ENCODE measurements around the gene HYAL2. TPM values are rescaled to one million over a fixed set of nuclear protein-coding genes. Genes with fewer than 3 reads are reported as not detected.

Gene HYAL2
- polyA plus RNA-seq, 1 donor from 2014 or later, result 116 TPM

DNA sequence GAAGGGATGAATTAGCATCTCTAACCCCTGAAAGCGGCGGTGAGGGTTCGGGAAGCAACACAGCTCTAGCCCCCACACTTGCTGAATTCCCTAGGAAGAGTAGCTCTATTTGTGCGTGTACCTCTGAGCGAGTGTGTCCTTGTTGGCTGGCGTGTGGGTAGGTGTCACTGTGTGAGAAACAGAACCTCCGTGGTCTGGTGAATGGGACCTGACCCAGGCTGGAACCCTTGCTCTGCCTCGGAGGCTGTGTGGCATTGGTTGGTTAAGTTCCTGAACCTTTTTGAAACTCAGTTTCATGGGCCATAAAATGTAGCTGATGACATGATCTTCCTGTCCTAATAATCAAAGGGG, 37.2 kb upstream of the HYAL2 start:
- H3F3A ChIP-seq (ENCODE audit: insufficient read depth, low read length, poor library complexity, severe bottlenecking), result no peaks in the 10 kb centered on the region
- TF ChIP-seq SMC3 (conservative IDR thresholded peaks at IDR 0.05; ENCODE audit: poor library complexity), result no peak
- TF ChIP-seq, protein P1, sequence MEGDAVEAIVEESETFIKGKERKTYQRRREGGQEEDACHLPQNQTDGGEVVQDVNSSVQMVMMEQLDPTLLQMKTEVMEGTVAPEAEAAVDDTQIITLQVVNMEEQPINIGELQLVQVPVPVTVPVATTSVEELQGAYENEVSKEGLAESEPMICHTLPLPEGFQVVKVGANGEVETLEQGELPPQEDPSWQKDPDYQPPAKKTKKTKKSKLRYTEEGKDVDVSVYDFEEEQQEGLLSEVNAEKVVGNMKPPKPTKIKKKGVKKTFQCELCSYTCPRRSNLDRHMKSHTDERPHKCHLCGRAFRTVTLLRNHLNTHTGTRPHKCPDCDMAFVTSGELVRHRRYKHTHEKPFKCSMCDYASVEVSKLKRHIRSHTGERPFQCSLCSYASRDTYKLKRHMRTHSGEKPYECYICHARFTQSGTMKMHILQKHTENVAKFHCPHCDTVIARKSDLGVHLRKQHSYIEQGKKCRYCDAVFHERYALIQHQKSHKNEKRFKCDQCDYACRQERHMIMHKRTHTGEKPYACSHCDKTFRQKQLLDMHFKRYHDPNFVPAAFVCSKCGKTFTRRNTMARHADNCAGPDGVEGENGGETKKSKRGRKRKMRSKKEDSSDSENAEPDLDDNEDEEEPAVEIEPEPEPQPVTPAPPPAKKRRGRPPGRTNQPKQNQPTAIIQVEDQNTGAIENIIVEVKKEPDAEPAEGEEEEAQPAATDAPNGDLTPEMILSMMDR (IDR thresholded peaks at IDR 0.05; ENCODE audit: poor library complexity, severe bottlenecking), result no peak
- TF ChIP-seq POLR2AphosphoS5 (IDR thresholded peaks at IDR 0.05), result no peak
- TF ChIP-seq, protein P2, sequence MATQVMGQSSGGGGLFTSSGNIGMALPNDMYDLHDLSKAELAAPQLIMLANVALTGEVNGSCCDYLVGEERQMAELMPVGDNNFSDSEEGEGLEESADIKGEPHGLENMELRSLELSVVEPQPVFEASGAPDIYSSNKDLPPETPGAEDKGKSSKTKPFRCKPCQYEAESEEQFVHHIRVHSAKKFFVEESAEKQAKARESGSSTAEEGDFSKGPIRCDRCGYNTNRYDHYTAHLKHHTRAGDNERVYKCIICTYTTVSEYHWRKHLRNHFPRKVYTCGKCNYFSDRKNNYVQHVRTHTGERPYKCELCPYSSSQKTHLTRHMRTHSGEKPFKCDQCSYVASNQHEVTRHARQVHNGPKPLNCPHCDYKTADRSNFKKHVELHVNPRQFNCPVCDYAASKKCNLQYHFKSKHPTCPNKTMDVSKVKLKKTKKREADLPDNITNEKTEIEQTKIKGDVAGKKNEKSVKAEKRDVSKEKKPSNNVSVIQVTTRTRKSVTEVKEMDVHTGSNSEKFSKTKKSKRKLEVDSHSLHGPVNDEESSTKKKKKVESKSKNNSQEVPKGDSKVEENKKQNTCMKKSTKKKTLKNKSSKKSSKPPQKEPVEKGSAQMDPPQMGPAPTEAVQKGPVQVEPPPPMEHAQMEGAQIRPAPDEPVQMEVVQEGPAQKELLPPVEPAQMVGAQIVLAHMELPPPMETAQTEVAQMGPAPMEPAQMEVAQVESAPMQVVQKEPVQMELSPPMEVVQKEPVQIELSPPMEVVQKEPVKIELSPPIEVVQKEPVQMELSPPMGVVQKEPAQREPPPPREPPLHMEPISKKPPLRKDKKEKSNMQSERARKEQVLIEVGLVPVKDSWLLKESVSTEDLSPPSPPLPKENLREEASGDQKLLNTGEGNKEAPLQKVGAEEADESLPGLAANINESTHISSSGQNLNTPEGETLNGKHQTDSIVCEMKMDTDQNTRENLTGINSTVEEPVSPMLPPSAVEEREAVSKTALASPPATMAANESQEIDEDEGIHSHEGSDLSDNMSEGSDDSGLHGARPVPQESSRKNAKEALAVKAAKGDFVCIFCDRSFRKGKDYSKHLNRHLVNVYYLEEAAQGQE (IDR thresholded peaks at IDR 0.05; ENCODE audit: borderline replicate concordance), result no peak
- no peak for TF ChIP-seq TAF1 (IDR thresholded peaks at IDR 0.05; ENCODE audit: low read depth)
- TF ChIP-seq MXI1 (conservative IDR thresholded peaks at IDR 0.05; ENCODE audit: poor library complexity, severe bottlenecking), result no peak
- no peak for TF ChIP-seq EP300 (conservative IDR thresholded peaks at IDR 0.05; ENCODE audit: poor library complexity, severe bottlenecking)
- TF ChIP-seq RAD21 (conservative IDR thresholded peaks at IDR 0.05), result no peak
- no peak for TF ChIP-seq EZH2 (IDR thresholded peaks at IDR 0.05; ENCODE audit: borderline replicate concordance, insufficient read depth, low read length, poor library complexity, severe bottlenecking)
- H4K20me1 ChIP-seq (ENCODE audit: insufficient read depth), result peaks cover 9% of the 10 kb centered on the region
- H3K27ac ChIP-seq (ENCODE audit: low read length), result peak overlapping the region; percentile 32
- H2AFZ ChIP-seq (ENCODE audit: low read depth, low read length), result peak overlapping the region; percentile 52
- no peaks in the 10 kb centered on the region for H3K27me3 ChIP-seq (ENCODE audit: insufficient read depth, low read depth, low read length)
- H3K9me3 ChIP-seq (ENCODE audit: low read length), result no peaks in the 10 kb centered on the region
- H3K79me2 ChIP-seq (replicated peaks; ENCODE audit: insufficient read depth, low read length), result peaks cover 38% of the 10 kb centered on the region
- no peaks in the 10 kb centered on the region for H3K36me3 ChIP-seq (ENCODE audit: insufficient read depth, low read length)
- H3K4me3 ChIP-seq (ENCODE audit: low read length), result peak overlapping the region; percentile 94
- H3K9ac ChIP-seq (ENCODE audit: low read length), result peak overlapping the region; percentile 54
- H3K4me2 ChIP-seq (ENCODE audit: low read length), result peak overlapping the region; percentile 38
- no peaks in the 10 kb centered on the region for H3K9me2 ChIP-seq (ENCODE audit: insufficient read depth, low read length)

DNA sequence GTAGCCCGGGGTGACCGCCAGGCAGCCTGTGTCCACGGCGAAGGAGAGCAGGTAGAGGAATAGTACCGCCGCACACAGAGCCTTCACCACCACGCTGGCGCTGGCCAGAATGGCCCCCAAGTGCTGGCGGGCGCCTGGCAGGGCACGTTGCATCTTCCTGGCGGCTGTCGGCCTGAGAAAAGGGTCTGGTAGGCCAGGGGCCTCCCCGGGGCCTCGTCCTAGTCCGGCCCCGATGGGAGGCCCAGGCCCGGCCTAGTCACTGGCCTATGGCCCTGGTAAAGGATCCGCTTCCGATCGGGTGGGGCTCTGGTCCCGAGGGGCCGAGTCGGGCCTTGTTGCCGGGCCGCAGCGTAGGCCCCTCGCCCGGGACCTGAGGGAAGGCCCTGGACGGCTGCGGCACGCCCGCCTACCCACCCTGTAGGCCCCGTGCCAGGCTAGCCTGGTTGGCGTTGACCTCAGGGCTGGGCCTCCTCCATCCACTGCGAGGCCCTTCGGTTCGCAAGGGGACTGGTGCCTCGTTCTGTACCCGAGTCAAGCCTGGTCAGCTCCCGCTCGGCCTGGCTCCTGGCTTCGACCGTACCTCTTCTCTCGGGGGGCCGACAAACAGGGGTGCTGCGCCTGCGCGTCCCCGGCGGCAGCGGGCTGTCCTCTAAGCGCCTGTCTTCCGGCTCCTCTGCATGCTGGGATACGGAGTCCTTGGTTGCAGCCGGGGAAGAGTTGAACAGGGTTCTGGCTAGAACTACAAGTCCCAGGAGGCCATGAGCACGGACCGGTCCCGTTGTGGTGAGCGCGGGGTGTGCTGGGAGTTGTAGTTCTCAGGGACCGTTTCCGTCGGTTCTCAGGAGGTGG, 36.6 kb upstream of the HYAL2 start, which contains the start of gene TMEM115:
Gene TMEM115, minus strand, starts transcription at position 611 of the 849 bp plus-strand sequence. Its CDS starts 458 bp downstream, at position 153.
- H3K27ac ChIP-seq (ENCODE audit: low read length), result peak within 1 kb of the TSS; percentile 71
- peaks cover 38% of the 10 kb centered on the region for H3K79me2 ChIP-seq (replicated peaks; ENCODE audit: insufficient read depth, low read length)

More for the DNA sequence above, 36.6 kb upstream of the HYAL2 start, which contains the start of gene TMEM115:
- Histone ChIP-seq H3K9me2 (ENCODE audit: insufficient read depth, low read length) (no peaks in the 10 kb centered on the region), H3K36me3 (ENCODE audit: insufficient read depth, low read length) (no peaks in the 10 kb centered on the region), H3K27me3 (ENCODE audit: insufficient read depth, low read depth, low read length) (no peaks in the 10 kb centered on the region), H3K4me2 (ENCODE audit: low read length) (peak within 1 kb of the TSS; percentile 73), H3K9ac (ENCODE audit: low read length) (peak within 1 kb of the TSS; percentile 95), H2AFZ (ENCODE audit: low read depth, low read length) (peak within 1 kb of the TSS; percentile 52), H3F3A (ENCODE audit: insufficient read depth, low read length, poor library complexity, severe bottlenecking) (no peaks in the 10 kb centered on the region), H3K4me3 (ENCODE audit: low read length) (peak within 1 kb of the TSS; percentile 94), H3K9me3 (ENCODE audit: low read length) (no peaks in the 10 kb centered on the region), H4K20me1 (ENCODE audit: insufficient read depth) (peaks cover 9% of the 10 kb centered on the region)
- peak; percentile 42 for TF ChIP-seq TAF1 (IDR thresholded peaks at IDR 0.05; ENCODE audit: low read depth)
- TF ChIP-seq, protein P1 (IDR thresholded peaks at IDR 0.05; ENCODE audit: poor library complexity, severe bottlenecking), result peak; percentile 28
- TF ChIP-seq, protein P2 (IDR thresholded peaks at IDR 0.05; ENCODE audit: borderline replicate concordance), result peak; percentile 43
- no peak for TF ChIP-seq RAD21 (conservative IDR thresholded peaks at IDR 0.05)
- peak; percentile 89 for TF ChIP-seq POLR2AphosphoS5 (IDR thresholded peaks at IDR 0.05)
- TF ChIP-seq MXI1 (conservative IDR thresholded peaks at IDR 0.05; ENCODE audit: poor library complexity, severe bottlenecking), result peak; percentile 71
- peak; percentile 30 for TF ChIP-seq EP300 (conservative IDR thresholded peaks at IDR 0.05; ENCODE audit: poor library complexity, severe bottlenecking)
- peak; percentile 38 for TF ChIP-seq SMC3 (conservative IDR thresholded peaks at IDR 0.05; ENCODE audit: poor library complexity)
- TF ChIP-seq EZH2 (IDR thresholded peaks at IDR 0.05; ENCODE audit: borderline replicate concordance, insufficient read depth, low read length, poor library complexity, severe bottlenecking), result no peak

All from neural cell (in vitro differentiated cells).